Heart right ventricle (tissue), 16 donors: ENCODE data around the gene KCNJ14. TPM values are rescaled to one million over a fixed set of nuclear protein-coding genes. Genes with fewer than 3 reads are reported as not detected.
A peak's percentile ranks its signal among the peaks of the same experiment; 100 is the strongest.

Experiments used
- ATAC-seq, 8 donors: fragments of 200-7000 bp; cut with Tn5 transposase; one replicate each; pipeline ENCODE4 v1.9.1; 2020; ENCODE audit warnings: mild to moderate bottlenecking in 8 of 8, moderate library complexity in 8 of 8, moderate number of reproducible peaks in 1 of 8
- DNase-seq, 2 donors: peaks; one replicate each; pipeline ENCODE4 v3.0.0-alpha.2; 2020
- H3K27ac ChIP-seq, 10 donors: fragments of 200-600 bp; sonication (generic) in 2 of 10; one replicate each; pipeline versions ENCODE4 v1.5.0 to v1.8.0; 2020 to 2022; ENCODE audit warnings: mild to moderate bottlenecking in 3 of 10
- H3K27me3 ChIP-seq, 7 donors: fragments of 200-600 bp; one replicate each; pipeline ENCODE4 v1.8.0; 2021 to 2022; ENCODE audit warnings: mild to moderate bottlenecking in 2 of 7
- H3K36me3 ChIP-seq, 9 donors: fragments of 200-600 bp; sonication (generic) in 1 of 9; one replicate each; pipeline versions ENCODE4 v1.5.0 to v1.8.0; 2020 to 2022; ENCODE audit warnings: mild to moderate bottlenecking in 2 of 9
- H3K4me1 ChIP-seq, 9 donors: fragments of 200-600 bp; sonication (generic) in 1 of 9; one replicate each; pipeline versions ENCODE4 v1.5.0 to v1.8.0; 2020 to 2022; ENCODE audit warnings: mild to moderate bottlenecking in 4 of 9
- H3K4me3 ChIP-seq, 10 donors: fragments of 200-600 bp; sonication (generic) in 2 of 10; one replicate each; pipeline versions ENCODE4 v1.5.0 to v1.8.0; 2020 to 2022; ENCODE audit warnings: mild to moderate bottlenecking in 7 of 10, moderate library complexity in 2 of 10
- H3K9me3 ChIP-seq, 11 donors: fragments of 200-600 bp in 10 of 11; sonication (generic) in 2 of 11; one replicate each; pipeline versions ENCODE4 v1.5.0 to v1.8.0; 2013 to 2022; ENCODE audit warnings: mild to moderate bottlenecking in 2 of 11, control low read depth in 1 of 11, moderate library complexity in 1 of 11
- CTCF ChIP-seq, 9 donors: fragments of 200-600 bp; sonication (generic) in 2 of 9; IDR thresholded peaks; one replicate each; pipeline versions ENCODE4 v1.5.0 to v1.8.0; 2021 to 2022; ENCODE audit warnings: antibody characterized with exemption in 9 of 9, mild to moderate bottlenecking in 5 of 9, moderate library complexity in 1 of 9
- WGBS, 2 donors: extraction: QIAGEN DNeasy Blood & Tissue Kit; methylation state at CpG; one replicate each; pipeline ENCODE4 v1.1.7; 2013; ENCODE audit warnings: inconsistent platforms in 1 of 2; 5-methylcytosine and 5-hydroxymethylcytosine counted together
- intact Hi-C, 10 donors: fragments of 100-400 bp; cut with DNase I; formaldehyde crosslinking; loops; one replicate each; pipeline versions ENCODE4 v1.11.1 to v1.14.2; 2022
- polyA plus RNA-seq, 2 donors: library from polyadenylated mRNA; stranded (reverse); fragments of 200-250 nt; gene quantifications; one replicate each; pipeline ENCODE4 v1.2.3, GENCODE V29; 2013
- total RNA-seq, 10 donors: library from RNA; stranded (reverse); fragmentation: NEBNext Ultra II Directional in 3 of 10; extraction: Animal tissue kit (Norgen Biotek cat#: 25700) in 3 of 10; gene quantifications; one replicate each; pipeline versions ENCODE4 v1.2.1 to v1.2.4, GENCODE V29; 2021 to 2023
- donor health status: Arrhythmogenic right ventricular cardiomyopathy.
- donor health status: ischemic (EF 13 %, LVEDD 7.1; RV severe dilation, severe dysfunction).
- donor health status: healthy with polysubstance abuse.
- donor health status: DM: no; HTN: yes; CAD: no.
- donor health status: DM: no; HTN: no; CAD: no.
- donor health status: ischemic (EF 25% LVEDD 6.9; RV normal size, moderate dysfunction).
- donor health status: ischemic (EF 25% LVEDD 5.7; RV mildly dilated, moderate dysfunction).
- donor health status: healthy.
- donor health status: DM: yes; HTN: yes; CAD: no.
- donor health status: Ischemic cardiomyopathy.
- donor health status: ischemic (EF 35%, LVEDD 5.7; RV mildly dilated, moderate dysfunction).
- donor health status: nonischemic (EF 11% LVEDD 7.7; RV severe dilation, severe dysfunction).
- donor health status: DM: yes; HTN: yes; CAD: no.
- donor health status: PGD.
- donor health status: ischemic (EF 29% LVEDD 5.4; RV normal size, mild dysfunction).
- donor health status: nonischemic (EF 23%, LVEDD 6.1; RV moderate dilation, normal function).

The KCNJ14 gene
- total and polyA plus RNA-seq, 12 donors = 0.13 to 0.52 (median 0.30) TPM

DNA sequence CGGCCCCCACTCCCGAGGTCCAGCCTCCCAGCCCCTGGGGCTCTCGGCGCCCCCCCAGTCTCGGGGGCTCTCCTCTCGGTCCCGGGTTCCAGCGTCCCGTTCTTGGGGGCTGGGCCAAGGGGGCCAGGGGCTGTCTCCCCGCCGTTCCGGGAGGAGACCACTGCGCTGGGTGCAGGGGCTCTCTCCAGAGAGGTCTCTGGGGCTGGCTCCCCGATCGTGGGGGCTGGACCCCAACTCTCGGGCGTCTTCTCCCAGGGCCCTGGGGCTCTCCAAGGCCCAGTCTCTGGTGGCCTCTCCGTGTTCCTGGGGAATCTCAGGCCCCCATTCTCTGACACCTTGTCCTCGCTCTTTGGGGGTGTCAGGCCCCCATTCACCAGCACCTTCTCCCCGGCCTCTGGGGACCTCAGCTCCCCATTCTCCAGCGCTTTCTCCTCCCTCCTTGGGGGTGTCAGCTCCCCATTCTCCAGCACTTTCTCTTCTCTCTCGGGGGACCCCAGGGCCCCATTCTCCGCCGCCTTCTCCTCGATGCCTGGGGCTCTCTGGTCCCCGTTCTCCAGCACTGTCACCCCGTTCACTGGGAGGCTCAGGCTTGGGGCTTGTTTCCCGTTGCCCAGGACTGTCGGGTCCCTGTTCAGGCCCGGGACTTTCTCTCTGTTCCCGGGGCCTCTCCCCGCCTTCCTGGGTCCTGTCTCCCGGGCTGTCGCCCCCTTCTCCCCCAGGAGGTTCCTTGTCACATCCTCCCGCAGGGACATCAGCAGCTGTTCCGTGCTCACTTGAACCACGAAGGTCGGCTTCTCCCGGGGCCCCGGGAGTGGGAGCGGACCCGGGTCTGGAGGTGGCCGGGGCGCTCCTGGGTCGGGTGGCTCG lies 42.6 kb downstream of the KCNJ14 start:
- intact Hi-C loops = loop anchor here in 2 of 10 donors (10.0 kb wide), 2 partner anchors 183 to 233 kb away; no protein-coding TSS in a partner anchor
- ATAC-seq (no peak), DNase-seq (no peak)
- 66 to 80% methylated on average over 42 to 46 of the region's 46 CpGs for WGBS, 2 donors
- Histone ChIP-seq H3K27me3 (peaks cover 9 to 78% (median 56%) of the 10 kb centered on the region in 7 donors), H3K9me3 (no peaks in the 10 kb centered on the region), H3K4me1 (peaks cover 2 to 42% (median 11%) of the 10 kb centered on the region in 9 donors), H3K36me3 (no peaks in the 10 kb centered on the region), H3K4me3 (peak overlapping the region in 7 of 10 donors; percentile 1 to 39 (median 16)), H3K27ac (no peak overlapping the region)
- TF ChIP-seq CTCF (IDR thresholded peaks at IDR 0.05) = no peak

DNA sequence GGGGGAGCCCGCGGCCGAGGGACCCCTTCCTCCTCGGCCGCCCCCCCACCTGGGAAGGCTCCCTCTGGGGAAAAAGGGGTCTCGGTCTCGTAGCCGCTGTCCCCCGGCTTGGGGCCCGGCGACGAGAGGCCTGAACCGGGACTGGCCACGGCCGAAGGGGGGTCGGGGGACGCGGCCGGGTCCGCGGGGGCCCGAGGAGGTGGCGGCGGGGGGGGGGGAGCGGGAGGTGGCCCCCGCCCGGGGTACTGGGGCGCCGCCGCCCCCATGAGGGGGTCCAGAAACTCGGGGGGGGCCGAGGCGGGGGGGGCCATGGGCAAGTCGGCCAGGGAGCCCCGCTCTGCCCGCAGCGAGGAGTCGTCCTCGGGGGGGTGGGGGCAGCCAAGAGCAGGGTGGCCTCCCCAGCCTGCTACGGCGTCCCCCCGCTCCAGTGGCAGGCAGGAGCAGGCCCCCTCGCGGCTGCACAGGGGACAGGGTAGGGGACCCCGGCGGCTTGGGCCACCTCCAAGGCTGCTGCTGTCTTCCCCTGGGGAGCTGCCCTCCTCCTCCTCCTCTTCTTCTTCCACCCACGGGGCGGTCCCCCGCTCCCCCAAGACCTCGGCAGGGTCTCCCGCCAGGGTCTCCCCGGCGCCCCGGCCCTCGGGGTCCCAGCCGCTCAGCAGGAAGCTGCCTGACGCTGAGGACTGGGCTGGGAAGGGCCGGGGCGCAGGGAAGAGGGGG lies 43.4 kb downstream of the KCNJ14 start:
- intact Hi-C loops = loop anchor here in 2 of 10 donors (10.0 kb wide), 2 partner anchors 184 to 234 kb away; no protein-coding TSS in a partner anchor
- TF ChIP-seq CTCF (IDR thresholded peaks at IDR 0.05) = no peak
- Histone ChIP-seq H3K4me1 (peaks cover 2 to 42% (median 11%) of the 10 kb centered on the region in 9 donors), H3K9me3 (no peaks in the 10 kb centered on the region), H3K27me3 (peaks cover 9 to 78% (median 56%) of the 10 kb centered on the region in 7 donors), H3K4me3 (peak overlapping the region in 7 of 10 donors; percentile 4 to 39 (median 16)), H3K27ac (no peak overlapping the region), H3K36me3 (no peaks in the 10 kb centered on the region)
- no peak for DNase-seq
- no peak for ATAC-seq
- WGBS, 2 donors = 49 to 55% methylated on average over 37 to 58 of the region's 59 CpGs

DNA sequence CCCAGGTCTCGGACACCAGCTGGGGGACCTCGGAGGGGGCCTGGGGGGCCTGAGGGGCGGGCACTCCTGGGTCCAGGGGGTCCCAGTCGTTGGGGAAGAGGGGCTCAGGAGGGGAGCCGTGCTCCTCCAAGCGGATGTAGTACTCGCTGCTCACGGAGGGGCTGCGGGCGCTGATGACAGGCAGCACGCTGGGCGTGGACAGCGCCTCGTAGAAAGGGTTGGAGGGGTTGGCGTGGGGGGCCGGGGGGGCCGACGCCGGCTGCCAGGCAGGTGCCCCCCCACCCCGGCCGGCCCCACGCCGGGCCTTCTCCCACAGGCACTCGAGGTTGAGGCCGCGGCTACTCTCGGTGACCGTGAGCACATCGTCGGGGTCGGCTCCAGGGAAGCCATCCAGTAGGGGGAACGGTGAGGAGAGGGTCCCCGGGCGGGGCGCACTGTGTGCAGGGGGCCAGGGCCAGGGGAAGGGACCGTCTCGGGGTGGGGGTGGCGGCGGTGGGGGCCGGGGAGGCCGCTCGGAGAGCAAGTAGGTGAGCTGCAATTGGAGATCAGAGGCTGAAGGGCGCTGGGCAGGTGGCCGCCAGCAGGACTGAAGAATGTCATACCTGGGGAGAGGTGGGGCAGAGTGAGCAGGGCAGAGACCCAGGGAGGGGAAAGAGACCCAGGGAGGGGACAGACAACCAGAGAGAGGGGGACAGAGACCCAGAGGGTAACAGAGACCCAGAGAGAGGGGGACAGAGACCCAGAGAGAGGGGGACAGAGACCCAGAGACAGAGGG lies 44.1 kb downstream of the KCNJ14 start:
- no peaks in the 10 kb centered on the region for H3K9me3 ChIP-seq
- no peak for ATAC-seq
- peaks cover 9 to 72% (median 56%) of the 10 kb centered on the region in 7 donors for H3K27me3 ChIP-seq
- TF ChIP-seq CTCF (IDR thresholded peaks at IDR 0.05) = no peak
- H3K27ac ChIP-seq = no peak overlapping the region
- H3K4me1 ChIP-seq = peaks cover 0 to 36% (median 5%) of the 10 kb centered on the region in 9 donors
- H3K36me3 ChIP-seq = no peaks in the 10 kb centered on the region
- 61 to 66% methylated on average over 39 to 44 of the region's 44 CpGs for WGBS, 2 donors
- intact Hi-C loops = loop anchor here in 2 of 10 donors (10.0 kb wide), 2 partner anchors 185 to 235 kb away; no protein-coding TSS in a partner anchor
- H3K4me3 ChIP-seq = peak overlapping the region in 6 of 10 donors; percentile 4 to 39 (median 20)
- no peak for DNase-seq
